Stimulated activated CD4-positive, alpha-beta T cell treated with anti-CD3 and anti-CD28 coated beads, Interleukin-4, amount 100 ng/mL, for 1 hour (primary cell): ENCODE data around the gene ASPHD1.
"Not testable (repeated sequence)": the region's sequence is repeated elsewhere in the genome, so short reads cannot be mapped to it uniquely, and the experiment has no call there.

Source experiments
- DNase-seq: peaks from one replicate; pipeline ENCODE4 v3.0.0-alpha.2; 2020

The ASPHD1 gene

GRCh38 chr16:29900102-29900887 lies at the start of gene ASPHD1:
ASPHD1 (plus strand) TSS chr16:29900488; CDS start chr16:29900972, 484 bp downstream.
- DNase-seq: peak; percentile 81

- no peak for DNase-seq
Measured at GRCh38 chr16:29850998-29851397, 49.3 kb upstream of the ASPHD1 start.

GRCh38 chr16:29852654-29853053 lies 47.6 kb upstream of the ASPHD1 start:
- DNase-seq: no peak

- DNase-seq: no peak
Measured at GRCh38 chr16:29854520-29855100, 45.7 kb upstream of the ASPHD1 start.

- DNase-seq: no peak
Measured at GRCh38 chr16:29857133-29857760, 43.0 kb upstream of the ASPHD1 start.

- DNase-seq: no peak
Measured at GRCh38 chr16:29858149-29858849, 42.0 kb upstream of the ASPHD1 start.

- DNase-seq: no peak
Measured at GRCh38 chr16:29858974-29859373, 41.3 kb upstream of the ASPHD1 start.

GRCh38 chr16:29860218-29860617 lies 40.1 kb upstream of the ASPHD1 start:
- no peak for DNase-seq

- DNase-seq: peak; percentile 7
Measured at GRCh38 chr16:29862383-29862883, 37.9 kb upstream of the ASPHD1 start.

- DNase-seq: peak; percentile 90
Measured at GRCh38 chr16:29862884-29863668, 37.2 kb upstream of the ASPHD1 start, which contains the start of gene CDIPT. CDIPT (minus strand) TSS chr16:29863226; CDS start chr16:29862857, 369 bp downstream.

- DNase-seq: no peak
Measured at GRCh38 chr16:29863669-29863984, 36.7 kb upstream of the ASPHD1 start.

GRCh38 chr16:29864205-29864604 lies 36.1 kb upstream of the ASPHD1 start:
- no peak for DNase-seq

GRCh38 chr16:29868396-29869009 lies 31.8 kb upstream of the ASPHD1 start:
- DNase-seq: no peak

GRCh38 chr16:29869067-29869466 lies 31.2 kb upstream of the ASPHD1 start:
- DNase-seq: not testable (repeated sequence)

GRCh38 chr16:29871822-29872546 lies 28.3 kb upstream of the ASPHD1 start:
- no peak for DNase-seq

- no peak for DNase-seq
Measured at GRCh38 chr16:29873319-29873718, 27.0 kb upstream of the ASPHD1 start.

- no peak for DNase-seq
Measured at GRCh38 chr16:29875206-29875605, 25.1 kb upstream of the ASPHD1 start.

GRCh38 chr16:29876217-29876593 lies 24.1 kb upstream of the ASPHD1 start:
- no peak for DNase-seq

GRCh38 chr16:29876594-29877249 lies 23.6 kb upstream of the ASPHD1 start:
- peak; percentile 51 for DNase-seq

GRCh38 chr16:29877266-29877961 lies 22.9 kb upstream of the ASPHD1 start:
- DNase-seq: peak; percentile 56
